IPS DF 6.9 (cell line): ENCODE data around the gene HEXB.

Experiments used
- DNase-seq: peaks from one replicate; pipeline ENCODE4 v3.0.0-alpha.2; 2013; ENCODE audit warnings: low read depth, low spot score
- H3K27ac ChIP-seq: one replicate; pipeline ENCODE4 v1.5.1; 2013; ENCODE audit warnings: low read length, control low read depth
- H3K27me3 ChIP-seq: 2 replicates; pipeline ENCODE4 v1.6.1; 2013; ENCODE audit warnings: mild to moderate bottlenecking, low read length; ENCODE audit not compliant: control insufficient read depth, insufficient read depth
- H3K36me3 ChIP-seq: 2 replicates; pipeline ENCODE4 v1.6.1; 2013; ENCODE audit warnings: low read length; ENCODE audit not compliant: control insufficient read depth, insufficient read depth
- H3K4me1 ChIP-seq: 2 replicates; pipeline ENCODE4 v1.6.1; 2013; ENCODE audit warnings: low read length; ENCODE audit not compliant: control insufficient read depth, insufficient read depth
- H3K4me3 ChIP-seq: 2 replicates; pipeline ENCODE4 v1.5.1; 2013; ENCODE audit warnings: mild to moderate bottlenecking, low read length
- H3K9me3 ChIP-seq: 2 replicates; pipeline ENCODE4 v1.6.1; 2013; ENCODE audit warnings: low read length, inconsistent platforms; ENCODE audit not compliant: control insufficient read depth, insufficient read depth
- WGBS: extraction: QIAGEN DNeasy Blood & Tissue Kit; methylation state at CpG from one replicate; pipeline ENCODE4 v1.1.7; 2013; ENCODE audit warnings: mixed read lengths, missing lambda C conversion rate; ENCODE audit not compliant: insufficient read length, insufficient coverage; 5-methylcytosine and 5-hydroxymethylcytosine counted together

Gene HEXB

GRCh38 chr5:74684900-74685851 is at the start of gene HEXB:
TSS of gene HEXB (plus strand) at chr5:74685233. CDS start at chr5:74685261, 28 bp downstream.
- H3K27me3 ChIP-seq, result no peaks in the 10 kb centered on the region
- no peaks in the 10 kb centered on the region for H3K9me3 ChIP-seq
- H3K4me1 ChIP-seq, result no peaks in the 10 kb centered on the region
- DNase-seq, result peak; percentile 47
- H3K36me3 ChIP-seq, result no peaks in the 10 kb centered on the region
- H3K4me3 ChIP-seq, result peak within 1 kb of the TSS; percentile 67
- WGBS, result no CpG with 5 or more reads among the region's 78 CpGs
- H3K27ac ChIP-seq, result no peak within 1 kb of the TSS

GRCh38 chr5:74636149-74636548 is 48.9 kb upstream of the HEXB start:
- no peak overlapping the region for H3K27ac ChIP-seq
- WGBS, result no CpG with 5 or more reads among the region's 12 CpGs
- H3K4me3 ChIP-seq, result no peak overlapping the region
- H3K4me1 ChIP-seq, result no peaks in the 10 kb centered on the region; the same call in 1 of the 2 replicates
- no peaks in the 10 kb centered on the region; the same call in 1 of the 2 replicates for H3K27me3 ChIP-seq
- DNase-seq, result no peak
- no peaks in the 10 kb centered on the region for H3K9me3 ChIP-seq
- H3K36me3 ChIP-seq, result peaks cover 2% of the 10 kb centered on the region

DNA sequence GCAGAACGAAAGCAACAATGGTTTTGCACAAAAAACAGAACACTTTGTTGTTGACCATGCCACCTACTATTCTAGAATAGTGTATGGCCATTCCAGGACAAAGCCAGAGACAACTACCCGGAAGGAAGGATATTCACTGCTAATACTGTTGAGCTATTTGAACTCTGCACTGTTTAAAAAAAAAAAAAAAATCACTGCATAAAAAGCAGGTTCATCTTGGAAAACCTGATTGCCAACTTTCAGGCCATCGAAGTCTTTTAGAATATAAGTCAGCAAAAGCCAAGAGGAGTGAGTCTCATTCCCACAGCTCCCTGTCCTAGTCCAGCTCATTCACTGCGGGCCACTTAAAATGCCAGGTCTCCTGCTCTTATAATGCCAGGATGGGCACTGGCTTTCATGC is 48.5 kb upstream of the HEXB start:
- WGBS, result no CpG with 5 or more reads among the region's 4 CpGs
- Histone ChIP-seq H3K4me1 (no peaks in the 10 kb centered on the region; the same call in 1 of the 2 replicates), H3K36me3 (peaks cover 2% of the 10 kb centered on the region)

GRCh38 chr5:74638544-74638969 is 46.5 kb upstream of the HEXB start:
- Histone ChIP-seq H3K27ac (no peak overlapping the region), H3K4me1 (no peaks in the 10 kb centered on the region; the same call in 1 of the 2 replicates), H3K4me3 (no peak overlapping the region), H3K27me3 (peaks cover 5% of the 10 kb centered on the region; the same call in 1 of the 2 replicates), H3K36me3 (peaks cover 2% of the 10 kb centered on the region), H3K9me3 (no peaks in the 10 kb centered on the region)
- no peak for DNase-seq
- no CpG with 5 or more reads among the region's 1 CpG for WGBS

More for the DNA sequence above, 48.5 kb upstream of the HEXB start:
- H3K27ac ChIP-seq, result no peak overlapping the region
- H3K4me3 ChIP-seq, result no peak overlapping the region
- DNase-seq, result no peak
- no peaks in the 10 kb centered on the region for H3K9me3 ChIP-seq
- no peaks in the 10 kb centered on the region; the same call in 1 of the 2 replicates for H3K27me3 ChIP-seq

GRCh38 chr5:74638970-74639806 is 45.8 kb upstream of the HEXB start:
- no peak for DNase-seq
- Histone ChIP-seq H3K4me1 (no peaks in the 10 kb centered on the region; the same call in 1 of the 2 replicates), H3K9me3 (no peaks in the 10 kb centered on the region), H3K27ac (no peak overlapping the region), H3K4me3 (peak overlapping the region; percentile 65; the same call in 1 of the 2 replicates), H3K27me3 (peaks cover 5% of the 10 kb centered on the region; the same call in 1 of the 2 replicates), H3K36me3 (peaks cover 2% of the 10 kb centered on the region)
- WGBS, result no CpG with 5 or more reads among the region's 10 CpGs

GRCh38 chr5:74639807-74640449 is 45.1 kb upstream of the HEXB start:
- Histone ChIP-seq H3K4me1 (no peaks in the 10 kb centered on the region; the same call in 1 of the 2 replicates), H3K27me3 (peaks cover 5% of the 10 kb centered on the region; the same call in 1 of the 2 replicates), H3K4me3 (peak overlapping the region; percentile 65), H3K9me3 (no peaks in the 10 kb centered on the region), H3K36me3 (peaks cover 2% of the 10 kb centered on the region), H3K27ac (no peak overlapping the region)
- no CpG with 5 or more reads among the region's 57 CpGs for WGBS
- DNase-seq, result no peak

GRCh38 chr5:74640450-74640953 is 44.5 kb upstream of the HEXB start, which contains the start of gene ENC1:
TSS of gene ENC1 (minus strand) at chr5:74640728. CDS start at chr5:74636485, 4,243 bp downstream.
- Histone ChIP-seq H3K27me3 (peaks cover 5% of the 10 kb centered on the region; the same call in 1 of the 2 replicates), H3K4me3 (peak within 1 kb of the TSS; percentile 65), H3K9me3 (no peaks in the 10 kb centered on the region), H3K27ac (no peak within 1 kb of the TSS), H3K36me3 (no peaks in the 10 kb centered on the region), H3K4me1 (no peaks in the 10 kb centered on the region; the same call in 1 of the 2 replicates)
- no CpG with 5 or more reads among the region's 59 CpGs for WGBS
- DNase-seq, result peak; percentile 88

DNA sequence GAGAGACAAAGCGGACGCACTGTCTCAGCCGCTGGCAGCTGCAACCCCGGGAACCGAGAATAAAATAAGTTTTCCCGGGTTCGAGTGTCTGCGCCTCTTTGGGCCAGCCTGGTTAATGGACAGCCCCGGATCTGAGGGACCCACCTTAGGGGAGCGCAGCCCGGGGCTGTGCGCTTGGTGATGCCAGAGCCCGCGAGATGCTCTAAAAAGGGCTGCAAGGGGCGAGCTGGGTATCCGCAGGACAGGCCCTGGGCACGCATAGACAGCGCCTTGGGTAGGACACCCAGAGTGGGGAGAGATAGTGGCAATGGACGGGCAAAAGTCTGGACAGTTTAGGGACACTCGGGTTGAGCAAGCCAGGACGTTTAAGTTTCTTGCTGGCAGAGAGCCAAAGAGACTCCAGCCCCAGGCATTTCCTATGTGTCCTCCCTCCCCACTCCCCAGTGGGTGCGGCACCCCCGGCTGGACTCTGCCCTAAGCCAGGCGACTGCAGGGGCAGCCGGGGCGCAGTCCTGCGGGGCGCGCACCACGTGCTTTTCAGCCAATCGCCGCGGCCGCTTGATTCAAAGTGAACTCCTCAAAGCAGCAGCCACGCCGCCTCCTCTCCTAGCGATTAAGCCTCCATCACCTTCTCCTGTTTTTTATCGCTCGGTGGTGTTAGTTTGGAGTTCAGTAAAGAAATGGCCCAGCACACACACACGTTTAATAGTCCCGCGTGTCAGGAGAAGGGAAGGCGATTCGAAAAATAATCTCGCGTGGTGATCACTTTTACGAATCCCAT is 43.9 kb upstream of the HEXB start:
- Histone ChIP-seq H3K4me1 (no peaks in the 10 kb centered on the region; the same call in 1 of the 2 replicates), H3K27ac (no peak overlapping the region), H3K36me3 (no peaks in the 10 kb centered on the region), H3K9me3 (no peaks in the 10 kb centered on the region), H3K4me3 (peak overlapping the region; percentile 65; the same call in 1 of the 2 replicates), H3K27me3 (peaks cover 5% of the 10 kb centered on the region; the same call in 1 of the 2 replicates)
- no CpG with 5 or more reads among the region's 47 CpGs for WGBS
- no peak for DNase-seq
